Activated CD4-positive, alpha-beta memory T cell treated with anti-CD3 and anti-CD28 coated beads for 36 hours (primary cell): ENCODE measurements around the gene EID1. TPM values are rescaled to one million over a fixed set of nuclear protein-coding genes. Genes with fewer than 3 reads are reported as not detected.

ENCODE experiments used
- CTCF ChIA-PET: fragments of 350-600 bp; sonication (Branson Sonifier 250); formaldehyde crosslinking; loops from one replicate; lab custom pipeline; 2021; ENCODE audit warnings: antibody characterized with exemption, inconsistent platforms; lab: Charles Lee
- POLR2A ChIA-PET: fragments of 350-600 bp; sonication (Branson Sonifier 250); formaldehyde crosslinking; loops from one replicate; lab custom pipeline; 2021; ENCODE audit warnings: antibody characterized with exemption; lab: Charles Lee
- DNase-seq: peaks from one replicate; pipeline ENCODE4 v3.0.0-alpha.2; 2020
- H3K27ac Mint-ChIP-seq: one replicate; pipeline ENCODE4 v1.8.0; 2021; ENCODE audit warnings: mixed read lengths
- H3K27me3 Mint-ChIP-seq: one replicate; pipeline ENCODE4 v1.8.0; 2021; ENCODE audit warnings: mixed read lengths
- H3K36me3 Mint-ChIP-seq: one replicate; pipeline ENCODE4 v1.8.0; 2021; ENCODE audit warnings: mixed read lengths
- H3K4me1 Mint-ChIP-seq: one replicate; pipeline ENCODE4 v1.8.0; 2021; ENCODE audit warnings: low read depth, mixed read lengths
- H3K4me3 Mint-ChIP-seq: one replicate; pipeline ENCODE4 v1.8.0; 2021; ENCODE audit warnings: mild to moderate bottlenecking, mixed read lengths
- H3K9me3 Mint-ChIP-seq: one replicate; pipeline ENCODE4 v1.8.0; 2021; ENCODE audit warnings: mixed read lengths
- intact Hi-C: fragments of 100-400 bp; cut with micrococcal nuclease; formaldehyde crosslinking; loops from one replicate; pipeline ENCODE4 v1.15.1; 2023
- total RNA-seq, 2 experiments: library from RNA; stranded (reverse); gene quantifications; one replicate each; pipeline ENCODE4 v1.2.3, GENCODE V29; 2021

The EID1 gene
- total RNA-seq, 2 experiments from 2014 or later: 88.3 to 90.0 TPM

- no peak overlapping the region for H3K27ac Mint-ChIP-seq
- ChIA-PET POLR2A (no interaction called here), CTCF (no interaction called here)
- intact Hi-C loops: no loop called here
- no peaks in the 10 kb centered on the region for H3K9me3 Mint-ChIP-seq
- no peak for DNase-seq
- H3K4me1 Mint-ChIP-seq: no peaks in the 10 kb centered on the region
- peaks cover 2% of the 10 kb centered on the region for H3K27me3 Mint-ChIP-seq
- H3K4me3 Mint-ChIP-seq: no peak overlapping the region
- no peaks in the 10 kb centered on the region for H3K36me3 Mint-ChIP-seq
Measured at GRCh38 chr15:48855501-48856440, 22.2 kb upstream of the EID1 start.

- H3K27ac Mint-ChIP-seq: no peak overlapping the region
- peaks cover 2% of the 10 kb centered on the region for H3K27me3 Mint-ChIP-seq
- DNase-seq: no peak
- no peaks in the 10 kb centered on the region for H3K36me3 Mint-ChIP-seq
- H3K9me3 Mint-ChIP-seq: no peaks in the 10 kb centered on the region
- intact Hi-C loops: no loop called here
- ChIA-PET POLR2A (no interaction called here), CTCF (no interaction called here)
- no peaks in the 10 kb centered on the region for H3K4me1 Mint-ChIP-seq
- H3K4me3 Mint-ChIP-seq: no peak overlapping the region
Measured at GRCh38 chr15:48856942-48857341, 21.0 kb upstream of the EID1 start.

GRCh38 chr15:48858401-48858800 is 19.5 kb upstream of the EID1 start:
- intact Hi-C loops: no loop called here
- peaks cover 2% of the 10 kb centered on the region for H3K27me3 Mint-ChIP-seq
- POLR2A ChIA-PET: no interaction called here
- peak; percentile 13 for DNase-seq
- peaks cover 6% of the 10 kb centered on the region for H3K4me1 Mint-ChIP-seq
- no peak overlapping the region for H3K27ac Mint-ChIP-seq
- CTCF ChIA-PET: interaction anchor here (1.0 to 5.4 kb wide), 6 partner anchors 20 to 1287 kb away, joined by 3 to 59 read pairs (median 14); partner anchors contain the start of genes EID1 and SHC4
- no peak overlapping the region for H3K4me3 Mint-ChIP-seq
- H3K9me3 Mint-ChIP-seq: no peaks in the 10 kb centered on the region
- no peaks in the 10 kb centered on the region for H3K36me3 Mint-ChIP-seq

- POLR2A ChIA-PET: no interaction called here
Measured at GRCh38 chr15:48859426-48859825, 18.5 kb upstream of the EID1 start.

DNA sequence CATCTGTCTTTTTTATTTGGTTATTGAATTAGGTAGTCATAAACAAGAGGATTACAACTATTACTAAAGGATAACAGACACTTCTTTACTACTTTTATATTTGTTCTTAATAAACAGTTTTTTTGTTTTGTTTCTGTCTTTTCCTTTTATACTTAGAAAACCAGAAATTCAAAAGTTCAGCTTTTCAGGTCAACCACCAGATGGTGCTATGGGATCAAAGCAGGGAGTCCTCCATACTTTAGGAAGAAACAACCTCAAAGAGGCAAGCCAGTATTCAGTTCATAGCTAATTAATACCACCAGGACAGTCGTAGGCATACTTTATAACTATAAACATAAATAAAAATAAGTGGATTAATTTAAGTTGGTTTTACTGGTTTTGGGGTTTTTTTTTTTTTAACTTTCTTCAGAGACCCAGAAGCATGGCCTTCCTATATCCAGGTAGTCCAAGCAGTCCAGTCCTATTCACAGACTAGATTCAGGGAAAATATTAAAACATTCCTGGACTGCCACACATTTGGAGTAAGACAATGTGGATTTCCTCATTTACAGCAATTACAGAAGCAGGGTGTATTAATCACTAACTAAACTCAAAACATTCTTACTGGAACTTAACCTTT is 16.0 kb upstream of the EID1 start:
- intact Hi-C loops: loop anchor here (1.0 to 10.0 kb wide), 8 partner anchors 104 to 1283 kb away; no protein-coding TSS in a partner anchor
- Mint-ChIP-seq H3K4me1 (peaks cover 6% of the 10 kb centered on the region), H3K9me3 (no peaks in the 10 kb centered on the region), H3K27me3 (peaks cover 4% of the 10 kb centered on the region), H3K27ac (no peak overlapping the region), H3K4me3 (no peak overlapping the region), H3K36me3 (no peaks in the 10 kb centered on the region)
- DNase-seq: peak; percentile 32
- ChIA-PET POLR2A (interaction anchor here (0.5 to 1.1 kb wide), 2 partner anchors 16 to 163 kb away, joined by 3 read pairs; partner anchors contain the start of gene EID1), CTCF (interaction anchor here (0.6 to 5.4 kb wide), 39 partner anchors 8 to 1283 kb away, joined by 3 to 66 read pairs (median 5); partner anchors contain the start of genes CEP152, EID1, FGF7 and SHC4)

More at GRCh38 chr15:48859426-48859825, 18.5 kb upstream of the EID1 start:
- Mint-ChIP-seq H3K4me3 (no peak overlapping the region), H3K4me1 (peaks cover 6% of the 10 kb centered on the region), H3K27me3 (no peaks in the 10 kb centered on the region), H3K27ac (no peak overlapping the region), H3K9me3 (no peaks in the 10 kb centered on the region), H3K36me3 (no peaks in the 10 kb centered on the region)
- intact Hi-C loops: no loop called here
- CTCF ChIA-PET: interaction anchor here (0.7 to 5.4 kb wide), 11 partner anchors 9 to 1286 kb away, joined by 3 to 59 read pairs (median 5); partner anchors contain the start of genes COPS2, EID1, FGF7 and SHC4
- DNase-seq: no peak

- Mint-ChIP-seq H3K27me3 (peaks cover 4% of the 10 kb centered on the region), H3K9me3 (no peaks in the 10 kb centered on the region), H3K4me3 (no peak overlapping the region), H3K36me3 (no peaks in the 10 kb centered on the region), H3K27ac (no peak overlapping the region), H3K4me1 (peaks cover 6% of the 10 kb centered on the region)
- intact Hi-C loops: loop anchor here (1.0 to 10.0 kb wide), 7 partner anchors 104 to 1283 kb away; no protein-coding TSS in a partner anchor
- DNase-seq: peak; percentile 20
- CTCF ChIA-PET: interaction anchor here (0.8 to 5.4 kb wide), 17 partner anchors 9 to 1282 kb away, joined by 3 to 66 read pairs (median 5); partner anchors contain the start of genes FGF7 and SHC4
- POLR2A ChIA-PET: no interaction called here
Measured at GRCh38 chr15:48862705-48863104, 15.2 kb upstream of the EID1 start.

- no peak overlapping the region for H3K4me3 Mint-ChIP-seq
- ChIA-PET POLR2A (interaction anchor here (1.2 kb wide), 1 partner anchor 13 kb away, joined by 4 read pairs; the partner anchor contains the start of gene EID1), CTCF (interaction anchor here (0.7 to 1.5 kb wide), 4 partner anchors 54 to 280 kb away, joined by 4 to 10 read pairs (median 5); partner anchors contain the start of gene CEP152)
- intact Hi-C loops: loop anchor here (10.0 kb wide), 2 partner anchors 511 to 1139 kb away; no protein-coding TSS in a partner anchor
- H3K4me1 Mint-ChIP-seq: peaks cover 6% of the 10 kb centered on the region
- no peak overlapping the region for H3K27ac Mint-ChIP-seq
- no peaks in the 10 kb centered on the region for H3K9me3 Mint-ChIP-seq
- H3K36me3 Mint-ChIP-seq: no peaks in the 10 kb centered on the region
- no peak for DNase-seq
- H3K27me3 Mint-ChIP-seq: peaks cover 8% of the 10 kb centered on the region
Measured at GRCh38 chr15:48865370-48866079, 12.4 kb upstream of the EID1 start.

GRCh38 chr15:48866141-48866563 is 11.8 kb upstream of the EID1 start:
- Mint-ChIP-seq H3K27me3 (peaks cover 8% of the 10 kb centered on the region), H3K36me3 (no peaks in the 10 kb centered on the region), H3K4me3 (no peak overlapping the region), H3K27ac (no peak overlapping the region), H3K9me3 (no peaks in the 10 kb centered on the region), H3K4me1 (peaks cover 6% of the 10 kb centered on the region)
- intact Hi-C loops: loop anchor here (10.0 kb wide), 2 partner anchors 511 to 1139 kb away; no protein-coding TSS in a partner anchor
- DNase-seq: no peak
- ChIA-PET CTCF (interaction anchor here (0.8 to 1.3 kb wide), 2 partner anchors 100 to 280 kb away, joined by 3 to 5 read pairs; no protein-coding TSS in a partner anchor), POLR2A (interaction anchor here (1.2 kb wide), 1 partner anchor 12 kb away, joined by 4 read pairs; the partner anchor contains the start of gene EID1)

DNA sequence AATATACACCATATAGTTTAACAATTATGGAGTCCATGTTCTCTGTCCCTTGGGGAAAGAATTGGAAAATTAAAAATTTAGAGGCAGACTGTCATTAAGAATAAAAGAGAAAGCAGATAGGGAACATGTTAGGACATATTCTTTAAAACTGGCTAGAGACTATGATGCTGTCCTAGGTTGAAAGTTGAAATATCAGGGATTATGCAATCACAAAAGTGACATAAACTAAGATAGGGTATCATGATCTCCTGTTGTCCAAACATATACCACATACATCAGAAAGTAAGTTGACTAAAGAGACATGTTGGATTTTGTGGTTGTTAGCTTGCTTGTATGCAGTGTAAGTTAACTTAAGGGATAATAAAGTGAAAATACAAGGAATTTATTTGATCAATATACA is 9.9 kb upstream of the EID1 start:
- intact Hi-C loops: loop anchor here (10.0 kb wide), 2 partner anchors 513 to 1137 kb away; no protein-coding TSS in a partner anchor
- Mint-ChIP-seq H3K4me1 (no peaks in the 10 kb centered on the region), H3K9me3 (no peaks in the 10 kb centered on the region), H3K27me3 (peaks cover 17% of the 10 kb centered on the region), H3K4me3 (no peak overlapping the region), H3K36me3 (no peaks in the 10 kb centered on the region), H3K27ac (no peak overlapping the region)
- no peak for DNase-seq
- ChIA-PET CTCF (interaction anchor here (1.2 to 2.0 kb wide), 3 partner anchors 9 to 278 kb away, joined by 3 to 5 read pairs (median 4); no protein-coding TSS in a partner anchor), POLR2A (no interaction called here)

DNA sequence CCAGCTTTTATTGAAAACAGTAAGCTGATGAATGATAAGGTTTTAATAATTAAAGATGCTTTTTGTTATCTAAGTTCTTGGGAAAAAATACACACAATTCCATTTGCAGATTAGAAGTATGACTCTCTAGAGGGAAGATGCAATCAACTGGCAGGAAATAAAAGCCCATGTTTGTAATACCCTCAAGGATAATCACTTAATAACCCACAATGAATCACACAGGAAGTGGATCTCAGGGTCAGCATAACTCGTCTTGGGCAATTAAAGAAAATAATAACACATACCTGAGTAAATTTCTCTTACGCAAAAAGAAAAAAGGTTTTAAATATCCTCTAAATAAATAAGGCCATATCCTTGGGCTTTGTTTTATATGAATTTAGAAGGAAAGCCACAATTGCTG is 9.4 kb upstream of the EID1 start:
- intact Hi-C loops: loop anchor here (10.0 kb wide), 2 partner anchors 514 to 1136 kb away; no protein-coding TSS in a partner anchor
- no peaks in the 10 kb centered on the region for H3K9me3 Mint-ChIP-seq
- ChIA-PET POLR2A (no interaction called here), CTCF (interaction anchor here (1.2 to 2.0 kb wide), 3 partner anchors 9 to 277 kb away, joined by 3 to 5 read pairs (median 4); no protein-coding TSS in a partner anchor)
- no peak for DNase-seq
- no peaks in the 10 kb centered on the region for H3K4me1 Mint-ChIP-seq
- peaks cover 20% of the 10 kb centered on the region for H3K27me3 Mint-ChIP-seq
- no peaks in the 10 kb centered on the region for H3K36me3 Mint-ChIP-seq
- no peak overlapping the region for H3K27ac Mint-ChIP-seq
- no peak overlapping the region for H3K4me3 Mint-ChIP-seq

GRCh38 chr15:48869966-48870365 is 8.0 kb upstream of the EID1 start:
- CTCF ChIA-PET: interaction anchor here (1.0 kb wide), 1 partner anchor 106 kb away, joined by 3 read pairs; no protein-coding TSS in a partner anchor
- POLR2A ChIA-PET: no interaction called here

More at GRCh38 chr15:48869966-48870365, 8.0 kb upstream of the EID1 start:
- Mint-ChIP-seq H3K4me1 (no peaks in the 10 kb centered on the region), H3K27me3 (peaks cover 28% of the 10 kb centered on the region), H3K36me3 (no peaks in the 10 kb centered on the region), H3K27ac (no peak overlapping the region), H3K4me3 (no peak overlapping the region), H3K9me3 (no peaks in the 10 kb centered on the region)
- intact Hi-C loops: loop anchor here (10.0 kb wide), 3 partner anchors 515 to 1195 kb away; no protein-coding TSS in a partner anchor
- DNase-seq: no peak
